Endodermal cell (in vitro differentiated cells): ENCODE results near the gene IGFLR1. TPM values are rescaled to one million over a fixed set of nuclear protein-coding genes. Genes with fewer than 3 reads are reported as not detected.

Experiments used
- DNase-seq: peaks from one replicate; pipeline ENCODE4 v3.0.0-alpha.2; 2017
- H3K27ac ChIP-seq: 2 replicates; pipeline ENCODE4 v1.5.1; 2013; ENCODE audit warnings: mild to moderate bottlenecking, low read depth, low read length, moderate library complexity
- H3K27me3 ChIP-seq: 2 replicates; pipeline ENCODE4 v1.6.1; 2013; ENCODE audit warnings: mild to moderate bottlenecking, low read length, moderate library complexity; ENCODE audit not compliant: insufficient read depth, control insufficient read depth, poor library complexity, severe bottlenecking
- H3K36me3 ChIP-seq: 2 replicates; pipeline ENCODE4 v1.7.0; 2013; ENCODE audit warnings: mild to moderate bottlenecking, low read length, moderate library complexity; ENCODE audit not compliant: control insufficient read depth, insufficient read depth
- H3K4me1 ChIP-seq: one replicate; pipeline ENCODE4 v1.7.0; 2013; ENCODE audit warnings: low read length; ENCODE audit not compliant: control insufficient read depth, insufficient read depth
- H3K4me3 ChIP-seq: 2 replicates; pipeline ENCODE4 v1.5.1; 2013; ENCODE audit warnings: mild to moderate bottlenecking, low read length, moderate library complexity
- H3K9ac ChIP-seq: 2 replicates; pipeline ENCODE4 v1.6.1; 2013; ENCODE audit warnings: mild to moderate bottlenecking, low read length, moderate library complexity; ENCODE audit not compliant: poor library complexity, severe bottlenecking; ENCODE audit errors: extremely low read depth
- H3K9me3 ChIP-seq: 2 replicates; pipeline ENCODE4 v1.6.1; 2013; ENCODE audit warnings: mild to moderate bottlenecking, low read length, moderate library complexity; ENCODE audit not compliant: control insufficient read depth
- H3K27ac Mint-ChIP-seq: 2 replicates; pipeline ENCODE4 v1.8.0; 2020; ENCODE audit warnings: mixed read lengths
- H3K27me3 Mint-ChIP-seq: 2 replicates; pipeline ENCODE4 v1.8.0; 2021; ENCODE audit warnings: mild to moderate bottlenecking, mixed read lengths; ENCODE audit not compliant: insufficient read depth
- H3K36me3 Mint-ChIP-seq: 2 replicates; pipeline ENCODE4 v1.8.0; 2020; ENCODE audit warnings: low read depth, mixed read lengths
- H3K4me1 Mint-ChIP-seq: 2 replicates; pipeline ENCODE4 v1.8.0; 2020; ENCODE audit warnings: mixed read lengths
- H3K4me3 Mint-ChIP-seq: 2 replicates; pipeline ENCODE4 v1.8.0; 2020; ENCODE audit warnings: mild to moderate bottlenecking, moderate library complexity, mixed read lengths
- H3K9me3 Mint-ChIP-seq: 2 replicates; pipeline ENCODE4 v1.8.0; 2020; ENCODE audit warnings: mild to moderate bottlenecking, mixed read lengths
- WGBS, 2 experiments: methylation state at CpG; one replicate each; pipeline versions ENCODE4 v1.1.5 to v1.1.7; 2013; ENCODE audit warnings: missing lambda C conversion rate in 2 of 2, mixed read lengths in 1 of 2; ENCODE audit not compliant: insufficient coverage in 1 of 2, insufficient read length in 1 of 2; 5-methylcytosine and 5-hydroxymethylcytosine counted together
- total RNA-seq, 2 donors: library from RNA; stranded (reverse); fragmentation: NEBNext Ultra II Directional in 1 of 2; extraction: Animal tissue kit (Norgen Biotek cat#: 25700) in 1 of 2; gene quantifications; 2 replicates in 1 of 2; 3 replicates in 1 of 2; pipeline ENCODE4 v1.2.1, GENCODE V29; 2021
- TF ChIP-seq, protein P1 (sequence below): fragments of 200-600 bp; sonication (generic); conservative IDR thresholded peaks from 2 replicates; pipeline ENCODE4 v1.5.0; 2021; ENCODE audit warnings: antibody characterized with exemption, mild to moderate bottlenecking

The IGFLR1 gene
- total RNA-seq, 2 donors from 2014 or later: 4.6 to 7.1 TPM

DNA sequence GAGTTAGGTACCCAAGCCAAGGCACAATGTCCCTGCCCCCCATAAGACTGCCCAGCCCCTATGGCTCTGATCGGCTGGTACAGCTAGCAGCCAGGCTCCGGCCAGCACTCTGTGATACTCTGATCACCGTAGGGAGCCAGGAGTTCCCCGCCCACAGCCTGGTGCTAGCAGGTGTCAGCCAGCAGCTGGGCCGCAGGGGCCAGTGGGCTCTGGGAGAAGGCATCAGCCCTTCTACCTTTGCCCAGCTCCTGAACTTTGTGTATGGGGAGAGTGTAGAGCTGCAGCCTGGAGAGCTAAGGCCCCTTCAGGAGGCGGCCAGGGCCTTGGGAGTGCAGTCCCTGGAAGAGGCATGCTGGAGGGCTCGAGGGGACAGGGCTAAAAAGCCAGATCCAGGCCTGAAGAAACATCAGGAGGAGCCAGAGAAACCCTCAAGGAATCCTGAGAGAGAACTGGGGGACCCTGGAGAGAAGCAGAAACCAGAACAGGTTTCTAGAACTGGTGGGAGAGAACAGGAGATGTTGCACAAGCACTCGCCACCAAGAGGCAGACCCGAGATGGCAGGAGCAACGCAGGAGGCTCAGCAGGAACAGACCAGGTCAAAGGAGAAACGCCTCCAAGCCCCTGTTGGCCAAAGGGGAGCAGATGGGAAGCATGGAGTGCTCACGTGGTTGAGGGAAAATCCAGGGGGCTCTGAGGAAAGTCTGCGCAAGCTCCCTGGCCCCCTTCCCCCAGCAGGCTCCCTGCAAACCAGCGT, 27.5 kb downstream of the IGFLR1 start:
- no peaks in the 10 kb centered on the region for H3K27me3 Mint-ChIP-seq
- Histone ChIP-seq H3K4me1 (peaks cover 13% of the 10 kb centered on the region), H3K27ac (no peak overlapping the region), H3K9me3 (no peaks in the 10 kb centered on the region), H3K27me3 (no peaks in the 10 kb centered on the region), H3K36me3 (no peaks in the 10 kb centered on the region), H3K4me3 (no peak overlapping the region), H3K9ac (no peak overlapping the region)
- peaks cover 3% of the 10 kb centered on the region for H3K36me3 Mint-ChIP-seq
- peak; percentile 77 for DNase-seq
- WGBS, 2 experiments: 58 to 68% methylated on average over 8 to 14 of the region's 14 CpGs
- H3K4me1 Mint-ChIP-seq: peaks cover 18% of the 10 kb centered on the region
- no peaks in the 10 kb centered on the region for H3K9me3 Mint-ChIP-seq
- TF ChIP-seq, protein P1, sequence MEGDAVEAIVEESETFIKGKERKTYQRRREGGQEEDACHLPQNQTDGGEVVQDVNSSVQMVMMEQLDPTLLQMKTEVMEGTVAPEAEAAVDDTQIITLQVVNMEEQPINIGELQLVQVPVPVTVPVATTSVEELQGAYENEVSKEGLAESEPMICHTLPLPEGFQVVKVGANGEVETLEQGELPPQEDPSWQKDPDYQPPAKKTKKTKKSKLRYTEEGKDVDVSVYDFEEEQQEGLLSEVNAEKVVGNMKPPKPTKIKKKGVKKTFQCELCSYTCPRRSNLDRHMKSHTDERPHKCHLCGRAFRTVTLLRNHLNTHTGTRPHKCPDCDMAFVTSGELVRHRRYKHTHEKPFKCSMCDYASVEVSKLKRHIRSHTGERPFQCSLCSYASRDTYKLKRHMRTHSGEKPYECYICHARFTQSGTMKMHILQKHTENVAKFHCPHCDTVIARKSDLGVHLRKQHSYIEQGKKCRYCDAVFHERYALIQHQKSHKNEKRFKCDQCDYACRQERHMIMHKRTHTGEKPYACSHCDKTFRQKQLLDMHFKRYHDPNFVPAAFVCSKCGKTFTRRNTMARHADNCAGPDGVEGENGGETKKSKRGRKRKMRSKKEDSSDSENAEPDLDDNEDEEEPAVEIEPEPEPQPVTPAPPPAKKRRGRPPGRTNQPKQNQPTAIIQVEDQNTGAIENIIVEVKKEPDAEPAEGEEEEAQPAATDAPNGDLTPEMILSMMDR: peak; percentile 62
- H3K27ac Mint-ChIP-seq: no peak overlapping the region
- H3K4me3 Mint-ChIP-seq: peak overlapping the region; percentile 74

GRCh38 chr19:35713904-35714495, 28.3 kb downstream of the IGFLR1 start:
- Mint-ChIP-seq H3K27ac (no peak overlapping the region), H3K9me3 (no peaks in the 10 kb centered on the region), H3K27me3 (no peaks in the 10 kb centered on the region), H3K36me3 (no peaks in the 10 kb centered on the region), H3K4me1 (peaks cover 13% of the 10 kb centered on the region), H3K4me3 (no peak overlapping the region)
- TF ChIP-seq, protein P1: no peak
- no peak overlapping the region for H3K4me3 ChIP-seq
- H3K36me3 ChIP-seq: no peaks in the 10 kb centered on the region
- H3K4me1 ChIP-seq: peaks cover 7% of the 10 kb centered on the region
- no peak overlapping the region for H3K9ac ChIP-seq
- no peaks in the 10 kb centered on the region for H3K27me3 ChIP-seq
- WGBS, 2 experiments: 87 to 89% methylated on average over 9 to 12 of the region's 12 CpGs
- H3K27ac ChIP-seq: no peak overlapping the region
- DNase-seq: no peak
- no peaks in the 10 kb centered on the region for H3K9me3 ChIP-seq

DNA sequence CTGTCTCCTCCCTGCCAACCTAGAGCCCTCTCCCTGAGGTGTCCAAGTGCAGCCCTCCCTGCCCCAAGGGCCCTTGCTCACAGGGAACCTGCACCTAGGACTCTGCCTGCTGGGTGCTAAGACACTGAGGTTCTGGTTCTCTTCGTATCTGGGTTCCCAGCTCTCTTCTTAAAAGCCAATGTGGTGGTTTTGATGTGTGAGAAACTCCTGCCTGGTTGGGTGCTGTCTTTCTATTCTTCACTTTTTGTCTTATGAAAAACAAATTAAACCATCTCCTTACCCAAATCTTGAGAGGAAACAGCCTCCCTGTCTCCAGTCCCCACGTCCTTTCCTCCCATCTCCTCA, 28.8 kb downstream of the IGFLR1 start:
- DNase-seq: no peak
- Histone ChIP-seq H3K9me3 (no peaks in the 10 kb centered on the region), H3K36me3 (no peaks in the 10 kb centered on the region), H3K27ac (no peak overlapping the region), H3K4me3 (no peak overlapping the region), H3K9ac (no peak overlapping the region), H3K27me3 (no peaks in the 10 kb centered on the region), H3K4me1 (peaks cover 6% of the 10 kb centered on the region)
- no peaks in the 10 kb centered on the region for H3K9me3 Mint-ChIP-seq
- H3K27ac Mint-ChIP-seq: no peak overlapping the region
- H3K4me3 Mint-ChIP-seq: no peak overlapping the region
- WGBS, 2 experiments: 87 to 100% methylated on average over 1 to 2 of the region's 2 CpGs
- no peaks in the 10 kb centered on the region for H3K36me3 Mint-ChIP-seq
- H3K27me3 Mint-ChIP-seq: no peaks in the 10 kb centered on the region
- TF ChIP-seq, protein P1: no peak
- H3K4me1 Mint-ChIP-seq: peaks cover 13% of the 10 kb centered on the region
